Stomach (tissue), 4 donors: ENCODE data around the gene ERC2.

Experiments used
- CTCF ChIP-seq, 7 experiments: fragments of 450-650 bp in 4 of 7; fragments of 200-600 bp in 3 of 7; sonication (generic) in 3 of 7; IDR thresholded peaks; one replicate each; pipeline ENCODE4 v1.5.1; 2016 to 2019; ENCODE audit warnings: antibody characterized with exemption in 7 of 7, control low read depth in 2 of 7, mild to moderate bottlenecking in 1 of 7
- EP300 ChIP-seq: sonication (generic); formaldehyde crosslinking; IDR thresholded peaks from one replicate; pipeline ENCODE4 v1.6.1; 2017; ENCODE audit warnings: antibody characterized with exemption
- POLR2A ChIP-seq, 4 donors: fragments of 450-650 bp; IDR thresholded peaks; one replicate each; pipeline ENCODE4 v1.6.1; 2016; ENCODE audit warnings: antibody characterized with exemption in 4 of 4, control low read depth in 2 of 4, mild to moderate bottlenecking in 1 of 4, moderate library complexity in 1 of 4
- POLR2AphosphoS5 ChIP-seq, 3 donors: sonication (generic); formaldehyde crosslinking; IDR thresholded peaks; one replicate each; pipeline ENCODE4 v1.6.1; 2016; ENCODE audit warnings: antibody characterized with exemption in 3 of 3

- TF ChIP-seq CTCF (IDR thresholded peaks at IDR 0.05) (no peak), POLR2A (IDR thresholded peaks at IDR 0.05) (no peak), EP300 (no peak), POLR2AphosphoS5 (IDR thresholded peaks at IDR 0.05) (no peak)
Observed at GRCh38 chr3:56164436-56164835, 303.8 kb downstream of the ERC2 start.
